Stimulated activated naive CD4-positive, alpha-beta T cell (primary cell): ENCODE data around the gene OGFOD1.
A peak's percentile ranks its signal among the peaks of the same experiment; 100 is the strongest.
"Not testable (repeated sequence)": the region's sequence is repeated elsewhere in the genome, so short reads cannot be mapped to it uniquely, and the experiment has no call there.

ENCODE experiments used
- DNase-seq, 6 experiments: peaks; one replicate each; lab custom pipeline; 2025; lab: John Stamatoyannopoulos, UW

OGFOD1 gene

GRCh38 chr16:56480776-56481467, 29.6 kb downstream of the OGFOD1 start:
- DNase-seq = no peak

- DNase-seq = no peak
These were observed 30.2 kb downstream of the OGFOD1 start for GRCh38 chr16:56481468-56482122.

GRCh38 chr16:56482683-56483236, 31.4 kb downstream of the OGFOD1 start:
- DNase-seq = no peak

GRCh38 chr16:56483394-56483793, 32.0 kb downstream of the OGFOD1 start:
- DNase-seq = no peak

GRCh38 chr16:56488035-56488434, 36.7 kb downstream of the OGFOD1 start:
- DNase-seq = no peak

- not testable (repeated sequence) for DNase-seq
These were observed 37.5 kb downstream of the OGFOD1 start for GRCh38 chr16:56488868-56489267.

- DNase-seq = no peak
These were observed 40.4 kb downstream of the OGFOD1 start for GRCh38 chr16:56491657-56492261.

GRCh38 chr16:56493126-56493525, 41.8 kb downstream of the OGFOD1 start:
- no peak for DNase-seq

- no peak for DNase-seq
These were observed 42.5 kb downstream of the OGFOD1 start for GRCh38 chr16:56493815-56494214.

GRCh38 chr16:56505181-56505580, 53.8 kb downstream of the OGFOD1 start:
- DNase-seq = no peak

GRCh38 chr16:56506941-56507340, 55.6 kb downstream of the OGFOD1 start:
- no peak for DNase-seq

- DNase-seq = no peak
These were observed 59.2 kb downstream of the OGFOD1 start for GRCh38 chr16:56510544-56510943.

GRCh38 chr16:56512025-56512424, 60.7 kb downstream of the OGFOD1 start:
- no peak for DNase-seq

- no peak for DNase-seq
These were observed 61.7 kb downstream of the OGFOD1 start for GRCh38 chr16:56513091-56513490.

GRCh38 chr16:56513972-56514371, 62.6 kb downstream of the OGFOD1 start:
- peak; percentile 13 to 51 (median 44) for DNase-seq

- no peak for DNase-seq
These were observed 63.5 kb downstream of the OGFOD1 start for GRCh38 chr16:56514845-56515244.

- no peak for DNase-seq
These were observed 64.3 kb downstream of the OGFOD1 start for GRCh38 chr16:56515665-56516064.

GRCh38 chr16:56517206-56517605, 65.9 kb downstream of the OGFOD1 start:
- no peak for DNase-seq

GRCh38 chr16:56518425-56518824, 67.1 kb downstream of the OGFOD1 start:
- DNase-seq = no peak

- peak; percentile 85 to 95 (median 89) for DNase-seq
These were observed 68.3 kb downstream of the OGFOD1 start, which contains the start of gene BBS2 for GRCh38 chr16:56519459-56520250. Gene BBS2 (minus strand): TSS chr16:56520024. CDS start chr16:56519862, 162 bp downstream.

GRCh38 chr16:56520251-56520577, 68.9 kb downstream of the OGFOD1 start:
- DNase-seq = no peak

GRCh38 chr16:56525236-56525635, 73.9 kb downstream of the OGFOD1 start:
- DNase-seq = no peak
